HG02884 (cell line): ENCODE results near the gene COL11A2.

ENCODE experiments used
- ATAC-seq: cut with Tn5 transposase; IDR thresholded peaks from one replicate; pipeline ENCODE4 v1.9.1; 2021; ENCODE audit warnings: mild to moderate bottlenecking, moderate library complexity; ENCODE audit not compliant: unreplicated experiment

The COL11A2 gene

DNA sequence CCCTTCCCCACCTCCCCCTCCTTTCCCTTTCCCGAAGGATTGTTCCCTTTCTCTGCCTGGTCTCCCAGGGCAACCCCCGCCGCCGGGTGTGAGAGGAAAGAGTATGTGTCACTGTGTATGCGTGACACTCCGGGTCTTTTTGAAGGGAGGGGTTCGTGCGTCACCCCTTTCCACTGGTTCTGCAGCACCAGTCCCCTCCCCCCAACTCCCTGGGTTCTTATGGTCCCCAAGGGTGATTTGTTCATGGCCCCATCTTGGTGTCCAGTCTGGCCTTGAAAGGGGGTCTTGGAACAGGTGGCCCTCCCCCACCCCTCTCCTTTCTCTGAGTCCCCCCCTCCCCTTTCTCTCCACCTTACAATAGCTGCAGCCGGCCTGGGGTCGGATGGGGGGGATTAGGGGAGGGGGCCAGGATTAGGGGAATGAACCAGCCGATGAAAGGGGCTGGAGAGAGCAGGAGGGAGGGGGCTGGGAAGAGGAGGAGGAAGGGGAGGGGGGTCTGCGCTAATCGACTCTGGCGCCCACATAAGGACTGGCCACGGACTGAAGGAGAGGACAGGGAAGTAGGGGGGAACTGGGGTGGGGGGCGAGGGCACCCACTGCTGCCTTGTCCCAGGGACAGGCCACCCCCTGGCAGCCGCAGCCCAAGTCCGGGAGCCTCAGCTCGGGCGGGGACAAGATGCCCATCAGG lies 14.7 kb upstream of the COL11A2 start:
- ATAC-seq: no peak

DNA sequence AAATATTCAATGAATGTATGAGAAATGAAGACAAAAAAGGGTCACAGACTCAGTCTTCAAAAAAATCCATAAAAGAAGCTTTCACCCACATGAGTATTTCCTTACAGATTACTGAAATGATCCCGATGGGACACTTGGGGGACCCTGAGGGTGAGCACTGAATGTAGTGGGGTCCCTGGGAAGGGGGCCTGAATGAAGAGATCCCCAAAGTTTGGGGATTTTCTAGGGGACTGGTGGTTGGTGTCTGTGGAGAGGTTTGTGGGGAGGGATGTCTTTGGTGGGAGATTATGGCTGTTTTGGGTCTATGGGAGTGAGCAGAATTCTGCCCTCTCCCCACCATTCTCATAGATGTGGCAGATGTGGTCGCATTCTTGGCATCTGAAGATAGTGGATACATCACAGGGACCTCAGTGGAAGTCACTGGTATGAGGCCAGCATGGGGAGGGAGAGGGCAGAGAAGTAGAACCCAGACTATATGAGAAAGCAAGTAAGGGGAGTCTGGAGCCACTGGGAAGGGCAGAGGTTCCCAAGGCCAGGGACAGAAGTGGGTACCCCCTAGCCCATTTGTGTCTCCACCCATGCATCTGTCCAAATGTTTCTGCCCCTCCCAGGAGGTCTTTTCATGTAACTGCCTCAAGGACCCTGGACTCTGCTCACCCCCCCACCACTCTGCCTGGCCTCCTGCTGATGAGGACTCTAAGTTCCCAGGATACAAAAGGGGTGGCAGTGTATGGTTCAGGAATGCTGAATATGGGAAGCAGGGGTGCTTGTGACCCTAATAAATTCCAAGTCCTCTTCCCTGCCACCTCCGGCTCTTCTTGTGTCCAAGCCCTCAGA lies 14.0 kb upstream of the COL11A2 start:
- ATAC-seq: no peak

DNA sequence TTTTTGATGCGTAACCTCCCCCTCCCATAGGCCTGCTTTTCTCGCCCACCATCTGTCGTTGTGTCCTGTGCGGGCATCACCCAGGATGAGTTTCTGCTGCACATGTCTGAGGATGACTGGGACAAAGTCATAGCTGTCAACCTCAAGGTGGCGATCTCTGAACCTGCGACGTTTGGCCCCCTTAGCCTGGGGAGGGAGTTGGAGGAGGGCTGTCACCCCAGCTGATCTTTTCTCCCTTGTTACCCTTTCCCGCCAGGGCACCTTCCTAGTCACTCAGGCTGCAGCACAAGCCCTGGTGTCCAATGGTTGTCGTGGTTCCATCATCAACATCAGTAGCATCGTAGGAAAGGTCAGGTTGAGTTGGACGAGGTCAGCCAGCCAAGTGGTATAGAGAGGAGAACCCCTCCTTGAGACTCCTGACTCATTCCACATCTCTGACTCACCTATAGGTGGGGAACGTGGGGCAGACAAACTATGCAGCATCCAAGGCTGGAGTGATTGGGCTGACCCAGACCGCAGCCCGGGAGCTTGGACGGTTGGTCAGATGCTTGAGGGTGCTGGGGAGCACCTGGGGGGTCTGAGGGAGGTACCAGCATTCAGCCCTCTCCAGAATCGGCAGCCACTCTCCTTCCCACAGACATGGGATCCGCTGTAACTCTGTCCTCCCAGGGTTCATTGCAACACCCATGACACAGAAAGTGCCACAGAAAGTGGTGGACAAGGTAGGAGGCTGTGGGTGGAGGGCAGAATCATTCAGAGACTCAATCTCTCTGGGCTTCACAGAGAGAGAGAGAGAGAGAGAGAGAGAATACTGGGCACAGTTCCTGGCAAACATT lies 13.1 kb upstream of the COL11A2 start:
- ATAC-seq: no peak

DNA sequence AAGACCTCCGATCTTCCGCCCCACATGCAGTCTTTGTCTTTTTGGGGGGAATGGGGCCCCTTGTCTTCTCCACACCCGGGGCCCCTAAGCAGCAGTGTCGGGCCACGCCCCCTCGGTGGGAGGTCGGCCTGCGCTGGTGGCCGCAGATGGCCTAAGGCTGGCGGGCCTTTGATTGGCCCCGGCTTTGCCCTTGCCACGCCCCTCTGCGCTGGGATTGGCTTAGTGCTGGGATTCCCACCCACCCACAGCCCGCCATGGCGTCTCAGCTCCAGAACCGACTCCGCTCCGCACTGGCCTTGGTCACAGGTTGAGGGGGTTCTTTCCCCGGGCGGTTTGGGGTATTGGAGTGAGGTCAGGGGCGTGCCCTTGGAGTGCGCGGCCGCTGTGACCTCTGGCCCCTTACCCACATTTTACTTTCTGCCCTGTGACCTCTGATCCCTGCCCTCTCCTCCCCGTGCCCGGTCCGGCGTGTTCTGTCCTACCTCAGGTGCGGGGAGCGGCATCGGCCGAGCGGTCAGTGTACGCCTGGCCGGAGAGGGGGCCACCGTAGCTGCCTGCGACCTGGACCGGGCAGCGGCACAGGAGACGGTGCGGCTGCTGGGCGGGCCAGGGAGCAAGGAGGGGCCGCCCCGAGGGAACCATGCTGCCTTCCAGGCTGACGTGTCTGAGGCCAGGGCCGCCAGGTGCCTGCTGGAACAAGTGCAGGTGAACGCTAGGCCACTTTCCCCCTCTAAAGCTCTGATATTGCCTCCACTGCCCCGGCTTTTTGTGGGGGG lies 12.3 kb upstream of the COL11A2 start, which contains the start of gene HSD17B8:
Gene HSD17B8 (plus strand): TSS at position 241 of the 776 bp plus-strand sequence. CDS start 14 bp downstream, at position 255.
- ATAC-seq: peak; percentile 39

DNA sequence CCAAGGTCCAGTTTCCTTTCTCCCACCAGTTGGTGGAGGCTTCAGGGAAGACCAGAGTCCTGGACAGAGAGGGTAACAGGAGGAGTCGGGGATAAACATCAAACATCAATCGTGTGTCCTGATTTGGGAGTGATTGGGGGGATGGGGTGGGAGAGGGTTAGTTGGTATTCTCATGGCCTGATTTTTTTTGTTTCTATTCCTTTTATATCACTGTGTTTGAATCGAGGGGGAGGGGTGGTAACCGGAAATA lies 11.8 kb upstream of the COL11A2 start:
- no peak for ATAC-seq

DNA sequence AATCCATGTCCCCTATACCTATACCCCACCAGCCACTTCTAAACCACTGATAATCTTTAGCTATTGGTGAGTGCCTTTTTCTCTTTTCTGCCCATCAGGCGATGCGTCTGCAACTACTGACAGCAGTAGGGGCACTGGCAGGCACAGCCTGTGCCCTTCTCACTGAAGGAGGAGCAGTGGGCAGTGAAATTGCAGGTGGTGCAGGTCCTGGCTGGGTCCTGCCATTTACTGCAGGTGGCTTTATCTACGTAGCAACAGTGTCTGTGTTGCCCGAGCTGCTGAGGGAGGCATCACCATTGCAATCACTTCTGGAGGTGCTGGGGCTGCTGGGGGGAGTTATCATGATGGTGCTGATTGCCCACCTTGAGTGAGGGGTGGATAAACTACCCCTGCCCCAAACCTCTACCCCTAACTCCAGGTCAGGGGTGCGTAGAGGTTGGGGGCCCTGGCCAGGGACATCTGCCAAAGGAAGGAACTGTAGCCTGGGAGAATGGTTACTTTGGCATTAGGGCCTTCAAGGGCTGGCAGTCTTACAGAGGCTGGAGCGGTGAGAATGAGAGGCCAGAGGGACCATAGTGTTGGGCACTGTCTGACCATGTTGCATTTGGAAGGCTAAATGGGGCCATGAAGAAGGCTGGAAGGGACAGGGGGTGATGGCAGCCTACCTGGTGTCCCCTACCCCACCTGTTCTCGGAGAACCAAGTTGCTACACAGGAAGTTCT lies 11.3 kb upstream of the COL11A2 start:
- ATAC-seq: no peak

DNA sequence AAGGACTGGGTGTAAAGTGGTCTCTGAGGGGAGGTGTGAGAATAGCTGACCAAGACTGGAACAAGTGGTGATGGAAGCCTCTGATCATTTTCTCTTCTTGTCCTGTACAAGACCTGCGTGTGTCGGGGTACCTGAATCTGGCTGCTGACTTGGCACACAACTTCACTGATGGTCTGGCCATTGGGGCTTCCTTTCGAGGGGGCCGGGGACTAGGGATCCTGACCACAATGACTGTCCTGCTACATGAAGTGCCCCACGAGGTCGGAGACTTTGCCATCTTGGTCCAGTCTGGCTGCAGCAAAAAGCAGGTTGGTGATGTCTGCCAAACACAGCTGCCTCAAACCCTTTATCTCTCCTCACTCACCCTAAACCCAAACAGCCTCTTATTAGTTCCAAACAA lies 10.5 kb upstream of the COL11A2 start:
- ATAC-seq: no peak

DNA sequence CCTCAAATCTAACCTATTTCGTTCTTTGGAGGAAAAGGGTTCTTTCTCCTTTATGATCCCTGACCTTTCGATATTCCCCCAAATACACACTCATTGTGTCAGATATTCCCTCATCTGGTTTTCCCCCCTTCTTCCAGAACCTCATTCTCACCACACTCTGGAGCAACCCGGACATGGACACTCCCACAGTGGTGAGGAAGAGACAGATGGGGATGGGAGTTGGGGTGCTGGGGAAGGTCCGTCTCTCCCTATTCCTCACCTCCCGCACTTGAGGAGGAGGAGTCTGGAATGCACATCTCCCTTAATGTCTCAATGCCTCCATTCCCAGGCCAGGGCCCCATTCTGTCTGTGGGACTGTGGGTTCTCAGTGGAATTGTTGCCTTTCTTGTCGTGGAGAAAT lies 9.7 kb upstream of the COL11A2 start:
- ATAC-seq: no peak

DNA sequence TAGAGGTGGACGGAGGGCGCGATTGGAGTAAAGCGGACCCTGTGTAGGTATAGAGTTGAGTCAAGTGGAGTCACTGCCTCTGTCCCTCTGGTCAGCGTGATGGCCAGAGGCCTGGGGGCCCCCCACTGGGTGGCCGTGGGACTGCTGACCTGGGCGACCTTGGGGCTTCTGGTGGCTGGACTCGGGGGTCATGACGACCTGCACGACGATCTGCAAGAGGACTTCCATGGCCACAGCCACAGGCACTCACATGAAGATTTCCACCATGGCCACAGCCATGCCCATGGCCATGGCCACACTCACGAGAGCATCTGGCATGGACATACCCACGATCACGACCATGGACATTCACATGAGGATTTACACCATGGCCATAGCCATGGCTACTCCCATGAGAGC lies 8.9 kb upstream of the COL11A2 start:
- no peak for ATAC-seq

DNA sequence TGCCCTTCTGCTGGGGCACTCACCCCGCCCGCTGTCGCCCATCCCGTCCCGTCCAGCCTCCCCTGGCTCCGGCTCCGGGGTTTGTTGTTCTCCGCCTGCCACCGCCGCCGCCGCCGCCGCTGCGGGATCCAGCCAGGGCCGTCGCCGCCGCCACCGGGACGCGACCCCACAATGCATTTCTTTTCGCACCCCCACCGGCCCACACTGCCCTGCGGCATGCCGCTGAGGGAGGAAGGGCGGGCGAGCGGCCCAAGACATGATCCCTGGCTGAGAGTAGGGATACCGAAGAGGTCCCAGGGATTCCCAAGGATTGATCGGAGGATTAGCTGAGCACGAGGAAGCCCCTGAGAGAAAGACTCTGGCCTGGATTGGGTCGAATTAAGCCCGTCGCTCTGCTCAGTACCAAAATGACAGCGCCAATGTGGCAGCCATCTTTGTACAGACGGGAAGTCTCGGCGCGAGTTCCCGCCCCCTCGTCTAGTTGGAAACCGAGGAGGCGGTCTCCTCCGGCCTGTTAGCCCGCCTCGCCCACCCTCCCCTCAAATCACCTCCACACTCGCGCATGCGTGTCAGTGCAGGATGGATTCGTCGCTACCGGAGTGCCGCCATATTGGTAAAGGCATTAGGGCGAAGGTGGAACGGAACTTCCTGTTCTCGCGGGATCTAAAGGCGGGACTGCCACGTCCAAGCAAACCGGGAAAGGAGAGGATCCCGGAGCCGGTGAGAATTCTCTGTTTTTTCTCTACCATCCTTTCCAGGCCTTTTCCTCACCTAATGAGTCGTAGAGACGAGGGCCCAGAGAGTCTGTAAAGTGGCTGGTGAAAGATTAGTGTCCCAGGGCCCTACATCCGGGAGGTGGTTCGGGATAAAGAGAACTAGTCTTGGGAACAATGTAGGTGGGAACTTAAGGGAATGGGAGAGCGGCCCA lies 8.2 kb upstream of the COL11A2 start, which contains the start of the genes RXRB and SLC39A7:
Gene RXRB (minus strand): TSS at position 447 of the 928 bp plus-strand sequence. CDS start 189 bp downstream, at position 258.
Gene SLC39A7 (plus strand): TSS at position 649 of the 928 bp plus-strand sequence. CDS start 379 bp downstream, outside the sequence.
- ATAC-seq: peak; percentile 45

DNA sequence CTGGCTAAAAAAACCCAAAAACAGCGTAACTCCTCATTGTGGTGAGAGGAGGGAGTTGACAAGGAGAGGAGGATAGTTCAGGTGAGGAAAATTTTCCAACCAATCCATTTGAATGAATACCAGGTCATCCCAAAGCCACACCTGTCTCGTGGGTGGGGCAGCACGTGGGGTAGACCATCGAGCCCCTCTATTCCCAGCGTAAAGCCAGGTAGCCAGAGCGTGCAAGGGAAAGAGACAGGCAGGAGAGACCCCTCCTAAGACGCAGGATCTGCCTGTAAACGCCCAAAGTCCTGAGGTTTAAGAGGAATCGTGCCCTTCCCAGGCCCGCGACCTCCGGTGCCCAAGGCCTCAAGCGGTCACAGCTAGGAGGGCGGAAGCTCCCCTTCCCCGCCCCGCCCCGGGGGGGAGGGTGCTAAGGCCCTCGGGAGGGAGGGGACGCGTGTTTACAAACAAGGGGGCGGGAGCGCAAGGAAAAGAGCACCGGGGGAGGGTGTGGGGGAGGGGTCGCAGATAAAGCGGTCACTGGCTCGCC lies 7.5 kb upstream of the COL11A2 start:
- ATAC-seq: peak; percentile 12

DNA sequence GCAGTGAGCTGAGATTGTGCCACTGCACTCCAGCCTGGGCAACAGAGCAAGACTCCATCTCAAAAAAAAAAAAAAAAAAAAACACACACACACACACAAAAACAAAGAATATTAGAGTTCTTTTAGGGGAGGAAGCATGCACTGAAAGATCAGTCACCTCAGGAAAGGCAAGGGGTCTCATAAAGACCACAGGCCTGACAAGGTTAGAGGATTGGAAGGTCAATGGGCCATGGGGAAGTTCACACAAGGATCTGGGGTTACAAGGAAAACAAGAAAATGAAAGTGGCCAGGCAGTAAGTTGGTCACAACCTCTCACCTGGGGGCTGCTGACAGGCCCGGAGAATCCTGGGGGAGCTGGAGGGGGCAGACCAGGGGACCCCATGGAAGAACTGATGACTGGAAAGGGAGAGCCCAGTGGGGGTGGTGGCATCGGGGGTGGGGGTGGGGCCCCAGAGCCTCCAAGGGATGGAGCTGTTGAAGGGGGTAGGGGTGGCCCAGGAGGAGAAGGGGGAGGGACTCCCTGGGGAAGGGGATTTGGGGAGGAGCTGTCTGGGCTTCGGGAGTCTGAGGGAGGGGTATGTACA lies 6.7 kb upstream of the COL11A2 start:
- ATAC-seq: no peak

DNA sequence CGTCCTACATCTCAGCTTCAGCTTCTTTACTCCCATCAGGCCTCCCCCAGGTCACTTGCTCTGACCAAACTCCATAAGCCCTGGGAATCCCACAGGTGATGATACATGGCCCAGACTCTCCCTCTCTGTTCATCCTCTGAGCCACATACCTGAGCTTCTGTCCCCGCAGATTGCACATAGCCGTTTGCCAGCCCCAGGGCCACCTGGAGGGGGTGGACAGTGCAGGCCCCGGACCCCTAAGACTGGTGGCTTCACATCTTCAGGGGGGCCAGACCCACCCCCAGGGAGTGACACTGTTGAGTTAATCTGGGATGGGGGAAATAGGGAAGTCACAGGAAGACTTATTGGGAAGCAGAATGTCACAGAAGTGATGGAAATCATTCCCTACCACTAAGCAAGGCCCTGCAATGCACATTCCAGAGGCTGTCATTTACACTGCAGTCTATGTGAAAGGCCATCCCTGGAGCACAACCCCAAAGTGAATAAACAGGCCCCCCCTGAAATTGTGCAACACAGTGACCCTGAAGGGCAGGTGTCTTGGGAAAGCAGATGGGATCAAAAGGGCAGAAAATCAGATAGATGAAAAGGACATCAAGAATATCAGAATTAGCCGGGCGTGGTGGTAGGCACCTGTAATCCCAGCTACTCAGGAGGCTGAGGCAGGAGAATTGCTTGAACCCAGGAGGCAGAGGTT lies 6.0 kb upstream of the COL11A2 start:
- ATAC-seq: no peak

DNA sequence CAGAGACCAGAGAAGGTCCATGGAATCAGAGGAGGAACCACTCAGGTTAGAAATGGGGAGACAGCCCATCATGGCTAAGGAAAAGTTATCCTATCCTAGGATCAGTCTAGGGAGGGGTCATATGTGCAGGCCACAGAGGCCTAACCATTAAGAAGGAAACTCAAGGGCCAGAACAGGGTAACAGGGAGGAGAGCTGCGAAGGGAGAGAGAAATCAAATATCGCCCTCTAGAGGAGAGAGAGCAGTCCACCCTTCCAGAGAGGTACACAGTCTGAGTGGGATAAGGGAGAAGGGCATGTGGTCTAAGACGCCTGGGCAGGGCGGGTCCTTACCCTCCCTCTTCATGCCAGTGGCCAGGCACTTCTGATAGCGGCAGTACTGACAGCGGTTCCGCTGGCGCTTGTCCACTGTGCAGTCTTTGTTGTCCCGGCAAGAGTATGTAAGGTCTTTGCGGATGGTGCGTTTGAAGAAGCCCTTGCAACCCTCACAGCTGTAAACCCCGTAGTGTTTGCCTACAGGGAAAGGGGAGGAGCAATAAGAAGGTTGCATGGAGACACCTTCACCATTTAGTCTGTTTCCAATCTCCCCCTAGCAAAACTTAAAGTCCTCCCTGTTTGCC lies 5.3 kb upstream of the COL11A2 start:
- no peak for ATAC-seq

DNA sequence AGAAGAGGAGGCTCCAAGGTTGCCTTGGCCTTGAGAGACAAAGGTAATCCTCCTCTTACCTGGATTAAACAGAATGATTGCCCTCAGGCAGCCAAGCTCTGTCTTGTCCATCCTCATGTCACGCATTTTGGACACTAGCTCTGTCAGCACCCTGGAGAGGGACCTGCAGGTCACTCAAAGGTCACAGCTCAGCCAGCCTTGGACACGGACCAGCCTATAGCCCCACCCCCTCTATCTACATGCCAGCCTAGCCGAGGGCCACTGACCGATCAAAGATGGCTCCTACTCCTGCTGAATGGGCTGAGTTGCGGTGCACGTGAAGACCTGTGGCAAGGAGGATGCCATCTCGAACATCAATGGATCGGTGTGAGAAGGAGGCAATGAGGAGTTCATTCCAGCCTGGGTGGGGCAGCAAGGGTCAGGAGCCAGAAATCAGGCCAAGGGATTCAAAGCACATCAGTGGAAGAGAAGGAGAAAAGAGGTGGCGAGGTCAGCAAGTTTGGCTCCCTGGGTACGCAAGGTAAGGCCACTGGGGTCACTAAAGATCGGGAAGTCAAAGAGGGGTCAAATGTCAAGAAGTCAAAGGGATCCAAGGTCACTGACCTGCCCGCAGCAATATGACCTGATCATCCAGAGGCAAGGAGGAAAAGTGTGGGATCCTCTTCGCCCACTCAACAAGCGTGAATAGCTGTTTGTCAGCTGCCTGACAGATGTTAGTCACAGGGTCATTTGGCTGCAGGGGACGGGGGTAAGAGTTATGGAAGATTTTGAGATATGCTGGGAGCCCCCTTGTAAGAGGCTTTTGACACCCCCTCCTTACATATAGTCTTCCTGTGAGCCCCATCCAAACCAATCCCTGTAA lies 3.3 kb upstream of the COL11A2 start:
- no peak for ATAC-seq

DNA sequence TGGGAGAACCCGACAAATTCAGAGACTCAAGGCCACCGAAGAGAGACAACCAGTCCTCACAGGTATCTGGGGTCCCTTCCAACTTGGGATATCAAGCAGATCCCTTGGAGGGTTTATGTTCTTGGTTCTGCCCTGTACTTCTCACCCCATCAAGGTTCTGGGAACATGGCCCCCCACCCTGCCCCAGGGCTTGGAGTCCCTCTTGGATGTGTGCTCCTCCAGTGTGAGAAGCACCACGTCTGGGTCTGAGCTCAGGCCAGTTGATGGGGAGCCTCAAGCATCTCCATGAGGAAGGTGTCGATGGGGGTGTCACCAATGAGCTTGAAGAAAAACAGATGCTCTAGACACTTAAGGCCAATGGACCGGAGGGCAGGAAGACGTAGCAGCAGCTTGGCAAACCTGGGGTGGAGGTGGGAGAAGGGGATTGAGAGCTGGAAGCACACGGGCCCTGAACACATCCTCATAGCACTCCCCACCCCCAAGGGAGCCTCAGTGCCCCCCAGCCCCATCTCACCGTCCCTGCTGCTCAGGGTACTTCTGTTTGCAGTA lies 2.2 kb upstream of the COL11A2 start:
- no peak for ATAC-seq
